GM19240 (cell line): ENCODE data around the gene PHF20.
A peak's percentile ranks its signal among the peaks of the same experiment; 100 is the strongest.
"Not testable (repeated sequence)": the region's sequence is repeated elsewhere in the genome, so short reads cannot be mapped to it uniquely, and the experiment has no call there.

Experiments
- DNase-seq: peaks from one replicate; pipeline ENCODE4 v3.0.0; 2011; ENCODE audit warnings: low spot score; ENCODE audit not compliant: insufficient read length

PHF20 gene

DNA sequence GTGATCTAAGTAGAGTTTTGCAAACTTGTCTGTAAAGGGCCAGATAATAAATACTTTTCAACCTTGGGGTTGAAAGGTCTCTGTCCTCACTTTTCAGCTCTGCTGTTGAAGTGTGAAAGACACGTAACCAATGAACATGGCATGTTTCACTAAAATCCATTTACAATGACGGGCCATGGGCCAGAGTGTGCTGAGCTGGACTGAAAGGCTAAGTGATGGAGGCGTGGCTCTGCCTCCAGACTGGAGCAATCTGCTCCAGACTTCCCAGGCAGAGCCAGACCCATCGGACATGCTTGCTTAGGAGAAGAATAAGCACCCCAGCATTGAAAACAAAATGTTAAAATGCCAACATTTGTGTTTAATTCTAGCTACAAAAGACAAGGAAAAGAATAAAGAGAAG is 141.1 kb downstream of the PHF20 start:
- DNase-seq: no peak

DNA sequence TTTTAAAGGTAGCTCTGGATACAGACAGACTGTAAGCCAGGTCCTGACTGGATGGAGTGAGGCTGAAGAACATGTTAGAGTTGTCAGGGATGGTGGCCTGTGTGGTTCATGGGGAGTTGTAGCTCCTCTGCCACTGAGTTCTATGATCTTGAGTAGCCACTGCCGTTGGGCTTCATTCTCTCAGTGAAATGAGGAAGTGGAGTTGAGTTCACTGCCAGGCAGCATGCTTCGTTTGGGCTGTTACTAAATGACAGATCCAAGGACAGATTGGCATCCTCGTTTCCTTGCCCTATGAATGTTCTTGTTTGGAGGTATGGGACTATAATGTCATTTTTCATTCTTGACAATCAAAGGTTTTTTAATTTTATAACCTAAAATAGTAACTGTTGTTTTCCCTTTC is 145.3 kb downstream of the PHF20 start:
- no peak for DNase-seq

DNA sequence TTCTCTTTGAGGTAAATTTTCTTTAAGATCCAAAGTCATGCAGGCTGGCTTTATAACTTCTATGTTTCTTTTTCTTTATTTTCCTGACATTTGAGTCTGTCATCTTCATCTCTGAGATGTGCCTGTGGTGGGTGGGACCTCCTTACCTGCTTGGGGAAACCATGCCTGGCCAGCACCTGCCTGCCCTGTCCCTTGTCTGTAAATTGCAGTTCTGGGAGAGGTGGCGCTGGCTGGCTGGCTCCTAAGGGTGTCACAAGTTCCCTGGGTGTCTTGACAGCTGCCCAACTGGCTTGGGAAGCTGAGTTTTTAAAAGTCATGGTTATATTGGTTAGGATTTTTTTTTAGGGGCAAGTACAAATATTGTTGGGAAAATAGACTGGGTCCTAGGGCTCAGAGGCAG is 146.2 kb downstream of the PHF20 start:
- no peak for DNase-seq

DNA sequence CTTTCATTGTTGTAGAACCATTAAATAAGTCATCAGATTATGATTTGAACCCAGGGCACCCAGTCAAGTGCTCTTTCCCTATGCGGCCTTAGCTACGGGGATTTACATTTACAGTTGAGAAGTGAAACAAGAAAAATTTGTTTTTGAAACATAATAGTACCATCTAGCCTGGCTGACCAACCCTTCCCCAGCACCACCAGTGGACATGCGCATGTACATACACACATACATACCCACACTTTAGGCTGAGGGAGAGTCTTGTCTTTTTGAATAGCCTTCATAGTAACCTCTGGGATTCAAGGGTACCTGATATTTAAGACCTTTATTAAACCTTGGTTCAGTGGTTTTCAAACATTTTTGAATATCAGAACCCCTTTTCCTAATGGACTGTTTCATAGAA is 148.7 kb downstream of the PHF20 start:
- DNase-seq: no peak

DNA sequence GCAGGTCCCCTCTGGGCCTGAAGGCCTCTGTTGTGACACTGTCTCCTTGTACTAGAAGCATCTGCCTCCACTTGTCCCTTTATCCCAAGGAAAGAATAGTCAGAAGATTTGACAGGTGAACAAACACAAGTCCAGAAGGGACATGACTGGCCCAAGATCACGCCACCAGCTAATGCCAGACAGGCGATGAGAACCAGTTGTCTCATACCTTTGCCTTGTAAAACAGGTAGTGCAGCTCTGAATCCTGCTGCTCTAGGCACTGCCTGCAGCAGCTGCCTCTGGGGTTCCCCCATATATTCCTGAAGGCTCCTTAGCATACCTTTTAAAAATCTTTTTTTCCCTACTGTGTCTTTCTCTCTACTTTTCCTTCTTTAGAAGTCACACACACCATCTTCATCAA is 157.5 kb downstream of the PHF20 start:
- DNase-seq: no peak

DNA sequence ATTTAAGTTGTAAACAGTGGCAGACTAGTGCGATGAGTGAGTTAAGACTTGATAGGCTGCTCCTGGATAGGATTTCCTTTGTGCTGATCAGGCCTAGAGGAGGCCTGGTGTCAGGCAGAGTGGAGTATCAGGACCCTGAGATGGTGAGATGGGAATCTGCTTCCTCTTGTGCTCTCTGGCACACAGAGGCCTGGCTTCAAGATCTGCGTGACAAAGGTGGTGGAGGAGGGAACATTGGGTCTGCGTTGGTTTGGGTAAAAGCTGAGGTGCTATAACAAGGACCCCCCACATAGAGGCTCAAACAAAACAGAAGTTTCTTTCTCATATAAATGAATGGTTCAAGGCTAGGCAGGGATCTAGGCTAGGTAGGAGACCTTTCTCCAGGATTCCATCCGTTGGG is 162.2 kb downstream of the PHF20 start:
- no peak for DNase-seq

DNA sequence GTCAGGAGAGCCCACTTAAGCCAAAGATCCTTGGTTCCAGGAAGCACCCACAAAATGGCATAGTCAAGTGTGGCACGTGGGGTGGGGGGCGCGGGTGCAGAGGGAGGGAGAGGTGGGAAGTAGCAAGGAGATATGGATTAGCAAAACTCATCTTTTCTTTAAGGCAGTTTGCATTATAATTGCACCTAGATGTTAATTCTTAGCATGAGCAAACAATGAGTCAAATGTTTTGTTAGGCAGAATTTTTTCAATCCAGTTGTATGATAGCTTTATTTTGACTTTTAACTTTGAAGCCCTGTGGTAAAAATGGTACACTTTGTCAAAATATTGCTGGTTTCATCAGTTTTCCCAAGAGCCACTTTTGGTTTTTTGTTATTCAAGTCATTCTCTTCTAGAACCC is 167.4 kb downstream of the PHF20 start:
- no peak for DNase-seq

DNA sequence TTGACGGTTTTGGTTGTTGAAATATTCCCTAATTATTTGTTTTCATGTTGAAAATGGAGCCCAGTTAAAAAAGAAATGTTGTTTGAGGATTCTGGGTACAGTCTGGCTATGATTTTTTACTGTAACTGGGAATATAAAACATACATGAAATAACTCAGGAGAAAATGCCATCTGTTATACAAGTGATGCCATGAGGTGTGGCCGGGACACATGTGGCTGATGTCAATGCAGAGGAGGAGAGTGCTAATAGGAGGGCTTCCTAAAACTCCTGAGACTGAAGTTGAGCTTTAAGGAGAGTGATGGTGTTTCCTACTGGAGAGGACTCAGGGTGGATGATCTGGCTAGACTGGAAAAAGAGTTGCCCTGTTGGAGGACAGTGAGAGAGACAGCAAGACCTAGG is 169.8 kb downstream of the PHF20 start:
- no peak for DNase-seq

DNA sequence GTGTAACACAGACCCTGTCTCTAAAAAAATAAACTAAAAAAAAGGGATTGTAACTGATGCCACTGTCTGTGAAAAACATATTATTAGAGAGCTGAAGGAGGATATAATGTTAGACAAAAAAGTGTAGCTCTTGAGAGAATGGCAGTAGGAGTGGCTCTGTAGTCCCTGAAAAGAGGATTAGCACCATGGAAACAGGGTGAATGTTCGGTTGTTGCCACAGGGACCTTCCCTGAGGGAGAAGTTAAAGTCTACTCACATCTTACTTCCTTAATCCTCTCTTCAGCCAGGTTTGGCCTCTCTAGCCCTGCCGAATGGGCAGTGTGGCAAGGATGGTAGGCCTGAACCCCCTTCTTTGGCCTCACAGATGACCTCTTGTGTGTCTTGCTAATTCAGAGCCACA is 170.4 kb downstream of the PHF20 start:
- no peak for DNase-seq

DNA sequence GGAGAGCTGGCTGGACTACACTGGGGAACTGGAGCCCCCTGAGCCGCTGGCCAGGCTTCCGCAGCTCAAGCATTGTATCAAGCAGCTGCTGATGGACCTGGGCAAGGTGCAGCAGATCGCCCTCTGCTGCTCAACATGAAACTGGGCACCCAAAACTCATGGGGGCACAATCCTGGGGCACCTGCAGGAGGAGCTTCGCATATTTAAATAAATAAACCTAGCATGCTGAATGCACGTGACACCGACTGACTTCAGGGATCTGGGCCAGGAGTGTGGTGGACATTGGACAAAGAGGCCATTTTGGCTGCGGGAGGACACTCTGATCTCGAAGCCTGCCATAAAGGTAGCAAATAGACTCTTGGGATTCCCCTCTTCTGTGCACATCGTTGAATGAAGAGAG is 175.7 kb downstream of the PHF20 start:
- DNase-seq: no peak

DNA sequence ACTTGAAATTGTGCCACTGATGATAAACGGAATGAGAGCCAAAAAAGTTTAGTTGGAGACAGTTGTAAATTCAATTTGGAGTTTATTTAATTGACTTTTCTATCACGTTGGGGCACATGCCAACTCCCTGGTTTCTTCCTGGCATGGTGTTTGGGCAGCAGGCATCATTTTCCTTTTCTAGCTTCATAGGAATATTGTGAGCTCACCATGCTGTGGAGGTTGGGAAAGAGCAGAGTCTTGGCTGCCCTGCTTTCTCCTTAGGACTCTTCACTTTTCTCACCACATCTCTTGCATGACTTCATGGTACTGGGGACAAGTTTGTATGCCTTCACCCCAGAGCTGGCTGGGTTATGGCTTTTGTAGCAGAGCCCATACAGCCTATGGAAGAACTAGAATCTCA is 176.1 kb downstream of the PHF20 start:
- DNase-seq: no peak

DNA sequence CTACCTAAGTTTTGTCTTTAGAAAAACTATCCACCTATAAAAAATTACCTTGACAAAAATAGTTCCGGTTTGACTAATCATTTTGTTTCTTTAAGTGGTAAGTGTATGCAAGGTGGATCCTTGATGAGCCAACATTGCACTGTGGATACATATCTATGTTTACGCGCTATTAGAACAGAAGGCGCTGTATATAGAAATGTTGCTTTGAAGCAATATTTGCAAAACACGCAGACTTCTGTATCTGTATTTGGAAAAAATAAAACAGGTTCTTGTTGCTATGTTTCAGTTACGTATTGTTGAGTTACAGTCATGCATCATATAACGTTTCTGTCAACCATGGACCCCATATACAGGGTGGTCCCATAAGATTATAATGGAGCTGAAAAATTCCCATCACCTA is 178.3 kb downstream of the PHF20 start:
- DNase-seq: no peak

DNA sequence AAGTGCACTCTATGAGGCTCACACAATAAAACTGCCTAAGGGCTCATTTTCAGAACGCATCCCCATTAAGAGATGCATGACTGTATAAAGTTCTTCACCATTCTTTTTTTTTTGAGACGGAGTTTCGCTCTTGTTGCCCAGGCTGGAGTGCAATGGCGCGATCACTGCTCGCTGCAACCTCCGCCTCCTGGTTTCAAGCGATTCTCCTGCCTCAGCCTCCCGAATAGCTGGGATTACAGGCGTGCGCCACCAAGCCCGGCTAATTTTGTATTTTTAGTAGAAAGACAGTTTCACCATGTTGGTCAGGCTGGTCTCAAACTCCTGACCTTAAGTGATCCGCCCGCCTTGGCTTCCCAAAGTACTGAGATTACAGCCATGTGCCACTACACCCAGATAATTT is 180.3 kb downstream of the PHF20 start:
- not testable (repeated sequence) for DNase-seq

DNA sequence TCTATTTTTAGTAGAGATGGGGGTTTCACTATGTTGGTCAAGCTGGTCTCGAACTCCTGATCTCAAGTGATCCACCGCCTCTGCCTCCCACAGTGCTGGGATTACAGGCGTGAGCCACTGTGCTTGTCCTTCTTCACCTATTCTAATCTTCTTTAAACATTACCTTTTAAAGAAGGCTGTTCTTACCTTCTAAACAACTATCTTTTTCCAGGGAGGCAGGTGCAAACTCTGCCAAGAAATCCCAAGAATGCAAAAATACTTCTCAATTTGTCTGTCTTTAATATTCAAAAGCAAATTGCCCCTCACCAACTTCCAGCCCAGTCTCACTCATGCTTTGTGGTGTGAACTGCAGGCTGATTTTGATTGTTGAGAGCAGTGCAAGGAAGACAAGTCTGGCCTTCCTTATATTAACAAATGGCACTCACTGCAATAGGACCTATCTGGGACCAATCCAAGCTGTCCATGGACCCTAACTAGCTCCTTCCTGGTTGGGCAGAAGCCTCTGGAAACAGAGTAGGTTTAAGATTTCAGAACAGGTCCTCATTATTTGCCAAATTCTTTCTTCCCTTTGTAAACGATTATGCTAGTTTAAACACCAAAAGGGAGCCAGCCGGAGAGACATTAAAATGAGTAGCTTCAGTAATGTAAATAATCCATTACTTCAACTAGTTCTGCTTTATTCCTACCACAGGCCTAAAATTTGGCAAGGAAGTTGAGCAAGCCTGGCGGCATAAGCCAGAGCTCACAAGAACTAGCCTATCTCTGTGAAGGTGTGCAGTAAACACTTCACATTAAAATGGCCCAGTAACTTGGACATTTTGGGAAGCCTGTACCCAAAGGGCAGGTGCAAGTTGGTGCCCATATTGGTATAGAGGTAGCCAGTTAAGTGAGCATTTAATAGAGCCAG is 180.9 kb downstream of the PHF20 start:
- DNase-seq: no peak

DNA sequence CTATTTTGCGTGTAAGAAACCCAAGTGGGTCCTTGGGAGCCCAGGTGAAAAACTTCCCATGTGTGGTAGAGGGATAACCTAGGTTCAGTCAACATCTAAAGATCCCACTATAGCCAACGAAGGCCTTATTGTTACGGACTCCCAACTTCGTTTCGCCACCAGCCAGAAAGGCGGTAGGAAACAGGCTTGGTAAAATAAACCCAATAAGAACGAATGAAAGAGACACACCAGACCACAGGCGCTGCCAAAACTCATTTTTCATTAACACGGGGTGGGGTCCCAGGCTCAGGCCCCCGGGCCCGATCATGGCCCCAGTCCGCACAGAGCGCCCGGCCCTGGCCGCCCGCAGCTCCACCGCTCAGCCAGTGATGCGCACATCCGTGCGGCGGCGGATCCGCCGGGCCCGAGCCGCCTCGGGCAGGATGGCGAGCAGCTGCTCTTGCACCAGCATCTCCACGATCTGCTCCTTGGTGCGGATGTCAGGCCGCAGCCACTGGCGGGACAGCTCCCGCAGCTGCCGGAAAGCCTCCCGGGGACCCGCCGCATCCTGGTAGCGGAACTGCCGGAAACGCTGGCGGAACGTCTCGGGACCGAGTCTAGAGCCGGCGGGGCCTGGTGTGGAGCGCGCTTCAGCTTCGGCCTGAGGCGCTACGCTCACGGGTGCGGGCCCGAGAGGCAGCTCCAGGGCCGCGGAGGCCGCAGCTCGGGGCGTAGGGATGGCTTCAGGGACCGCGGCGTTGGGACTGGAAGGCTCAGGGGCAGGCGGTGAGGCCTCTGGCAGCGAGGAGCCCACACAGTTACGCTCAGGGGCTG is 181.8 kb downstream of the PHF20 start:
- DNase-seq: no peak

DNA sequence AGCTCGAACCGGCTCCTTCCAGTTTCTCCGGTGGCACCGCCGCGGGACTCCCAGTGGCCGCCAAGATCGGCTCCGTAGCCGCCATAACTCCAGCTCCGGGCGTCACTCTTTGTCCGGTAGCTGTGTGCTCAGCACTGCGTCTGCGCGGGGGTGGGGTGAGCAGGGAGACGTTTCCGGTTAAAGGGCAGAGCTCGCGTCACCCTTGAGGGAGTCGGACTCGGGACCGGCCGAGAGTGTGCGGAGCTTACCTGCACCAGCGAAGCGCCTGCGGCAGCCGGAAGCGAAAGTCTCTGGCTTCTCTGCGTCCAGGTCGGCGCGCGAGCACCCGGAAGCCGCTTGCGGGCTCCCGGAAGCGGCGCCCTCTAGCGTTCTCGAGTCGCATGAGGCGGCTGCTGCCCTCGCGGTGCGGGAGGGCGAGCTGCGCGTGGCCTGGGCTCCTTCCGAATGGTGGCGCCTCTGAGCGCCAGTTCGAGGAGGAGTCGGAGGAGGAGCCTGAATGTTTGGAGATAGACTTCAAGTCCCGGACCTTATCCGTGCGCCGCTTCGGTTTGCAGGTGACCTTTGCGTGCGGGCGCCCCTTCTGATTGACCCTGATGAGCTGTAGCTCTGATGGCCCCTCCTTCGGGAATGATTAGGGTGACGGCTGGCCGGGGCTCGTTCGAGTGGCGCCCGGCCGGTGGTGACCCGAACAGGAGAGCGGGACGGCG is 182.5 kb downstream of the PHF20 start, which contains the start of gene SCAND1:
SCAND1 (minus strand) TSS at position 303 of the 707 bp plus-strand sequence; CDS start at position 85, 218 bp downstream.
- peak; percentile 90 for DNase-seq

DNA sequence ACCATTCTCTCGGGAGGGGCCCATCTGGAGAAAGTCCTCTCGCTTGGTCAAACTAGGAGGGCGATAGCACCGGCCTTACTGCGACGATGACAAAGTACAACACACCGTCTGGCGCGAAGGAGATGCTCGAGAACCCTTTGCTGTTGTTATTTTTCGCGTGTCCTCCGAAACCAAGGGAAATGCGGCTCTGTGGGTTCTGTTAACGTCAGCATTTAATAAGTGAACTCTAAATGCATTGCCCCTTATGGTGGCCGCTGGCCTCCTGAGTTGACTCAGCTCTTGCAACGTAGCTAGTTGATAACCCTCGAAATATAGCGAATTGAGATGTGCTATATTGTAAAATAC is 183.1 kb downstream of the PHF20 start:
- DNase-seq: no peak

DNA sequence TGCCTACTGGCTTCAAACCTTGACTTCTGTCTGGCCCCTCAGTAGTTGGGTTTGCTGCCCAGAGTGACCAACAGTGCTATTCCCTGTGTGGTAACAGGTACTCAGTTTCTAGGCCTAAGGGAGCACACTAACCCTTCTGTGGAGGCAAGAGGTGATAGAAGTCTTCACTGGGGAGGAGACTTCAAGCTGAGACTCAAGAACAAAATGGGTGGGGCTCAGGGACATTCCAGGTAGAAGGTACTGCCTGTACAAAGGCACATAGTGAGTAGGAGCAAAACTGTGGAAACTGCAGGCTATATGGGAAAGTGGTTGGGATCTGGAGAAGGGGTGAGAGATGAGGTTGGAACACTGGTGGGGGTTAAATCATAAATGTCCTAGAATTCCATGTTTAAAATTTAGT is 184.8 kb downstream of the PHF20 start:
- no peak for DNase-seq

DNA sequence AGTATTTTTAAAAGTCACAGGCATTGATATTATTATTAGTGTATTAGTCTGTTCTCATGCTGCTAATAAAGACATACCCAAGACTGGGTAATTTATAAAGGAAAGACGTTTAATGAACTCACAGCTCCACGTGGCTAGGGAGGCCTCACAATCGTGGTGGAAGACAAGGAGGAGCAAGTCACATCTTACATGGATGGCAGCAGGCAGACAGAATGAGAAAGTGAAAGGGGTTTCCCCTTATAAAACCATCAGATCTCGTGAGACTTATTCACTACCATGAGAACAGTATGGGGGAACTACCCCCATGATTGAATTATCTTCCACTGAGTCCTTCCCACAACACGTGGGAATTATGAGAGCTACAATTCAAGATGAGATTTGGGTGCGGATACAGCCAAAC is 187.5 kb downstream of the PHF20 start:
- not testable (repeated sequence) for DNase-seq

DNA sequence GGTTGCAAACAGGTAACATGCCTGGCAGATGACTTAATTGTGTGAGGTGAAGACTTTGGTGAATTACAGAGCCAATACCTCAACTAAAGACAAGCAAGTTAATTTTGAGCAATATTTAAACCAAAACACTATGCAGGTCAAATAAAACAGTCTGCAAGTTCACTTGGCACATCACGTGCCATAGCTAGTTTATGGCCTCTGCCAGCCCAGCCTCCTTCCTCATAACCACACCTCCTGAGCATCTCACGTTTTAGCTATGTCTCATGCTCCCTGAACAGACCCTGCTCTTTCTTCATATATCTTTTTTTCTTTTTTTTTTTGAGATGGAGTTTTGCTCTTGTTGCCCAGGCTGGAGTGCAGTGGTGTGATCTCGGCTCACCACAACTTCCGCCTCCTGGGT is 192.1 kb downstream of the PHF20 start:
- no peak for DNase-seq

DNA sequence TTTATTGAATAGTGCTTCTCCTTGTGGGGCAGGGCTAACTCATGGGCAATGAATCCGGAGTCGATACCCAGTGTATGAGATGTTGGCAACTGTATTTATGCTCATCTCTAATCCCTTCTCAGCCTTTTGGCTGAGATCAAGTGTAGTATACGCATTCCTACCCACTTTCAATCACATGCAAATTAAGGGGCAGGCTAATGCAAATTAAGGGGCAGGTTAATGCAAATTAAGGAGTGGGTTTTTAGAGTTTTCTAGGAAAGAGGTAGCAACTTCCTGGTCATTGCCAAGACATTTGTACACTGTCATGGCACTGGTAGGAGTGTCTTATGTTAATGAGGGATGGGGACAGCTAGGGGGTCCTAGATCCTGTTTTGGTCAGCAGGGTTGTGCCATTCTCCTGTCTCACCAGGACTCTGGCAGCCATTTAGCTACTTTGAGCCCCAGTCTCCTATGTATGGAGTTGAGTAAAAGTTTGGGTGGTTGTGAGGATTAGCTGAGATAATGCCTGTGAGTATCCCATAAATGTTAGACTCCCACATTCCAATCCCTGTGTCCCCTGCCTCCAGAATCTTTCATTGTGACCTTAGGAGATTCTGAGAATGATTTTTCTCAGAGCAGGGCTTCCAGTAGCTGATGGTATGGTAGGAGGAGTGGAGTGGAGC is 196.3 kb downstream of the PHF20 start, which contains the start of gene CNBD2:
CNBD2 (plus strand) TSS at position 612 of the 662 bp plus-strand sequence. CDS start 173 bp downstream, outside the sequence.
- DNase-seq: no peak
